ENCODE data around the gene SLC8A3. TPM values are rescaled to one million over a fixed set of nuclear protein-coding genes. Genes with fewer than 3 reads are reported as not detected.

Gene SLC8A3
- total RNA-seq, 1 donor from 2014 or later: 9.8 TPM

GRCh38 chr14:70048313-70048654, 140.5 kb downstream of the SLC8A3 start:
- Mint-ChIP-seq H3K9me3 (ENCODE audit: unreplicated experiment) (no peaks in the 10 kb centered on the region), H3K27ac (ENCODE audit: unreplicated experiment) (no peak overlapping the region), H3K36me3 (ENCODE audit: unreplicated experiment) (no peaks in the 10 kb centered on the region), H3K27me3 (ENCODE audit: unreplicated experiment) (no peaks in the 10 kb centered on the region), H3K4me3 (ENCODE audit: unreplicated experiment) (no peak overlapping the region), H3K4me1 (ENCODE audit: low read depth, unreplicated experiment) (peaks cover 8% of the 10 kb centered on the region)
- no peak for TF ChIP-seq CTCF (IDR thresholded peaks at IDR 0.05; ENCODE audit: partially characterized antibody, unreplicated experiment)
- DNase-seq: no peak

GRCh38 chr14:70047598-70048312, 141.0 kb downstream of the SLC8A3 start:
- H3K36me3 Mint-ChIP-seq (ENCODE audit: unreplicated experiment): no peaks in the 10 kb centered on the region
- H3K27ac Mint-ChIP-seq (ENCODE audit: unreplicated experiment): no peak overlapping the region
- TF ChIP-seq CTCF (IDR thresholded peaks at IDR 0.05; ENCODE audit: partially characterized antibody, unreplicated experiment): no peak
- no peak for DNase-seq
- H3K27me3 Mint-ChIP-seq (ENCODE audit: unreplicated experiment): no peaks in the 10 kb centered on the region
- H3K4me1 Mint-ChIP-seq (ENCODE audit: low read depth, unreplicated experiment): peaks cover 8% of the 10 kb centered on the region
- no peaks in the 10 kb centered on the region for H3K9me3 Mint-ChIP-seq (ENCODE audit: unreplicated experiment)
- H3K4me3 Mint-ChIP-seq (ENCODE audit: unreplicated experiment): no peak overlapping the region

- peak; percentile 88 for DNase-seq
- Mint-ChIP-seq H3K4me1 (ENCODE audit: low read depth, unreplicated experiment) (peaks cover 8% of the 10 kb centered on the region), H3K27me3 (ENCODE audit: unreplicated experiment) (no peaks in the 10 kb centered on the region), H3K9me3 (ENCODE audit: unreplicated experiment) (no peaks in the 10 kb centered on the region), H3K27ac (ENCODE audit: unreplicated experiment) (no peak overlapping the region), H3K36me3 (ENCODE audit: unreplicated experiment) (no peaks in the 10 kb centered on the region), H3K4me3 (ENCODE audit: unreplicated experiment) (no peak overlapping the region)
- peak; percentile 66 for TF ChIP-seq CTCF (IDR thresholded peaks at IDR 0.05; ENCODE audit: partially characterized antibody, unreplicated experiment)
These were observed 142.8 kb downstream of the SLC8A3 start for GRCh38 chr14:70045844-70046535.

GRCh38 chr14:70045310-70045709, 143.4 kb downstream of the SLC8A3 start:
- Mint-ChIP-seq H3K4me1 (ENCODE audit: low read depth, unreplicated experiment) (peaks cover 7% of the 10 kb centered on the region), H3K27ac (ENCODE audit: unreplicated experiment) (no peak overlapping the region), H3K36me3 (ENCODE audit: unreplicated experiment) (no peaks in the 10 kb centered on the region), H3K4me3 (ENCODE audit: unreplicated experiment) (no peak overlapping the region), H3K27me3 (ENCODE audit: unreplicated experiment) (no peaks in the 10 kb centered on the region), H3K9me3 (ENCODE audit: unreplicated experiment) (no peaks in the 10 kb centered on the region)
- DNase-seq: no peak
- TF ChIP-seq CTCF (IDR thresholded peaks at IDR 0.05; ENCODE audit: partially characterized antibody, unreplicated experiment): no peak

- no peaks in the 10 kb centered on the region for H3K36me3 Mint-ChIP-seq (ENCODE audit: unreplicated experiment)
- DNase-seq: no peak
- no peak overlapping the region for H3K27ac Mint-ChIP-seq (ENCODE audit: unreplicated experiment)
- no peaks in the 10 kb centered on the region for H3K4me1 Mint-ChIP-seq (ENCODE audit: low read depth, unreplicated experiment)
- H3K4me3 Mint-ChIP-seq (ENCODE audit: unreplicated experiment): no peak overlapping the region
- no peak for TF ChIP-seq CTCF (IDR thresholded peaks at IDR 0.05; ENCODE audit: partially characterized antibody, unreplicated experiment)
- H3K9me3 Mint-ChIP-seq (ENCODE audit: unreplicated experiment): no peaks in the 10 kb centered on the region
- no peaks in the 10 kb centered on the region for H3K27me3 Mint-ChIP-seq (ENCODE audit: unreplicated experiment)
These were observed 145.8 kb downstream of the SLC8A3 start for GRCh38 chr14:70043001-70043400.
